RPMI8226 (cell line): Measurements from ENCODE around the gene LIMCH1.

ENCODE experiments used
- DNase-seq: peaks from one replicate; pipeline ENCODE4 v3.0.0-alpha.2; 2015

LIMCH1 gene

GRCh38 chr4:41741354-41741753 is 203.4 kb downstream of the LIMCH1 start:
- DNase-seq: no peak

GRCh38 chr4:41744572-41745291 is 206.8 kb downstream of the LIMCH1 start:
- no peak for DNase-seq

GRCh38 chr4:41745292-41746024 is 207.5 kb downstream of the LIMCH1 start:
- DNase-seq: no peak

GRCh38 chr4:41746025-41746439 is 208.1 kb downstream of the LIMCH1 start:
- DNase-seq: no peak

DNA sequence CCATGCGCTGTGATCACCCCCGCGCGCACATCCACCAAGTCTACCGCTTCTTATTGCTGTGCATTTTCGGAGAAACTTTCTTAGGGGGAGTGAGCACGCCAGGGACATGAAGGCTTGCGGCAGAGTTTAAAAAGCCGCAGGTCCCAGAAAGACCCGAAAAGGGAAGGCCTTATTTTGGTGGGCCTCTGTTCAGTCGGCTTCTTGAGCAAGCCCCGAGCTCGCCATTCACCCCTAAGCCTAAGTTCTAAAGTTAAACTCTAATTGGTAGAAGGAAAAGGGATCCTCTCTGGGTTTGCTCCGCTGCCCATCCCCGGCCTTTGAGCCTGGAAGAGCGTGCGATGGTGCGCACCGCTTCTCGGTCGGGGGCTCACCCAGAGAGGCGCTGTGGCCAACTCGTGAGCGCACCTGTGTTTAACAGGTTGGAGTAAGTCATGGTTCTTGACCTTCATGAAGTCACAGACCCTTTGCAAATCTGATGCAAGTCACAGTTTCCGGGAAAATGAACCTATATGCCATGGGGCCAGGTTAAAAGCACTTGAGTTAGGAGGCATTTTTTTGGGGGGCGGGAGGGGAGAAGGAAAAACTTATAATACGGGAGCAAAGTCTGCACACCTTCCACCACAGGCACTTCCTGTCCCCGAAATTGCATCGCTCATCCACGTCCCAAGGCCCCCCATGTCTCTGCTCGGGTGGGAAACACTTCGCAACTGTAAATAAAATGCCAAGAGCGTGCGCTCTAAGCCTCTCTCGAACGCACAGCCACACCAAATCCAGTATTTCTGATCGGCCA is 208.7 kb downstream of the LIMCH1 start:
- no peak for DNase-seq

GRCh38 chr4:41747230-41748055 is 209.5 kb downstream of the LIMCH1 start:
- DNase-seq: no peak

DNA sequence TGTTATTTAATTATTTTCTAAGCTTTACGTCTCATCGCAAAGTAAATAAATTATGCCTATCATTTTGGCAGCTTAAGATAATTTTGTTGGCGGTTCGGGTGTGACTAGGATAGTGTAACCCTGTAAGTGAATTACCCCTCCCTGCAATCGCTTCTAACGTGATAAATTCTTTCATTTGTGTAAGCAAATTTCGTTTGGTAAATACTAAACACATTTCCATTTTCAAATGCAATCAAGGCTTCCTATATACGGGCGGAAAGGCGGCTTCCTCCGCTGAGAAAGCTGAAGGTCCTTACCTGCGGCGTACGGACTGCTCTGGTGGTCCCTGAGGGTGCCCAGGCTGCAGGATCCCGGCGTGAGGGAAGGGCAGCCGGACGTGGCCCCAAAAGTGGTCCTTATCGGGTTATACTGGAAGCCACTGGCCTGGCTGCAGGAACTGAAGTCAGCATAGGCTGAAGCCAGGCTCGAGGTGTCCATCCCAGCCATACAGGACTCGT is 210.2 kb downstream of the LIMCH1 start:
- DNase-seq: no peak

DNA sequence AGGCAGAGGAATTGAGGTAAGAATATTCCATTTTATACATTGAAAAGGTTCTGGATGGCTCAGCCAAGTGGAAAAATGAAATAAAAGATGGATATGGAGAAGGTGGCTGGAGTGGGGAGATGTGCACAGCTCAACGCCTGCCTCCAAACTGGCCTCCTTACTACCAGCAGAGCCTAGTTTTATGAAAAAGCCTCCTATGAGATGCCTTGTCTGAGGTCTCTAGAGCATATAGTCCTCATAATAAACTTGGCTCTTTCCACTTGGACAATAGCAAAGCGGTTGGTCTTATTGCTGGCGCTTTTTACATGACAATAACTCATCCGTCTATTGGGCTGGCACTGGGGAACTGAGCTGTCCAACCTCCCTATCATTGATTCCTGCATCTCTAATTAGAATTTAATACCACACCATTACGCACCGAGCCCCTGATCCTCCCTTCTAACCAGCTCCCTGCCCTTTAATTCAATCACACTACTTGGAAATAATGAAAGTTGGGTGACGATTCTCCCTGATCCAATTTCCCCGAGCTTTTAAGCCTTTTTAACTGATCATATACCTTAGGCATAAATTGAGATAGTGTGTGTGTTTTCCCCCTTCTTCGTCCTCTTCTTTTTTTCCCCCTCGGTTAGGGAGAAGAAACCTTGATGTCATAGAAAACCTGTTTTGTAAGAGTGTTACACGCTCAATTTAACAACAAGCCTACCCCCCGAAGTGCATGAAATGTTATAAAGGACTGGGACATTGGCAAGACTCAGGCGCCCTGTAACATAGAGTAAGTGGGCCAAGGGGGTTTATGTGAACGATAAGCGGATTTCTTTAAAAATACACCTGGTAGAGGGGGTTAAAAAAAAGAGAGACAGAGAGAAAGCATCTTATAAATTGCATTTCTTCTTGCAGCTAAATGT is 210.9 kb downstream of the LIMCH1 start, which contains the start of gene PHOX2B:
TSS of gene PHOX2B (minus strand) at position 155 of the 905 bp plus-strand sequence. CDS start at position 40, 115 bp downstream.
- DNase-seq: no peak

- no peak for DNase-seq
Measured at GRCh38 chr4:41749631-41750039, 211.7 kb downstream of the LIMCH1 start.
